SK-N-SH (cell line): ENCODE data around the gene TCAF1.

Experiments used
- CTCF ChIP-seq: fragments of 200-600 bp; sonication (generic); IDR thresholded peaks from 2 replicates; pipeline ENCODE4 v1.6.1; 2017; ENCODE audit warnings: antibody characterized with exemption, mild to moderate bottlenecking, moderate library complexity
- FOSL2 ChIP-seq: IDR thresholded peaks from 2 replicates; pipeline ENCODE4 v1.4.0; 2012; ENCODE audit warnings: low read depth, mild to moderate bottlenecking, moderate library complexity, borderline replicate concordance
- FOXM1 ChIP-seq: IDR thresholded peaks from 2 replicates; pipeline ENCODE4 v1.4.0; 2012; ENCODE audit warnings: low read depth, mild to moderate bottlenecking
- MXI1 ChIP-seq: IDR thresholded peaks from 2 replicates; pipeline ENCODE4 v1.6.1; 2012; ENCODE audit warnings: mild to moderate bottlenecking, low read depth, low read length, improper control_type of control experiment
- POLR2AphosphoS5 ChIP-seq: IDR thresholded peaks from 2 replicates; pipeline ENCODE4 v1.6.1; 2012; ENCODE audit warnings: low read depth, low read length
- RAD21 ChIP-seq: IDR thresholded peaks from 2 replicates; pipeline ENCODE4 v1.6.1; 2012; ENCODE audit warnings: mild to moderate bottlenecking, low read length
- RFX5 ChIP-seq: IDR thresholded peaks from 2 replicates; pipeline ENCODE4 v1.6.1; 2012; ENCODE audit warnings: mild to moderate bottlenecking, improper control_type of control experiment, low read length
- TAF1 ChIP-seq: IDR thresholded peaks from 2 replicates; pipeline ENCODE4 v1.6.1; 2012; ENCODE audit warnings: low read depth, mild to moderate bottlenecking, low read length, moderate library complexity, borderline replicate concordance
- USF2 ChIP-seq: fragments of 150-350 bp; IDR thresholded peaks from 2 replicates; pipeline ENCODE4 v1.6.1; 2017; ENCODE audit warnings: antibody characterized with exemption, low read length, low read depth, borderline replicate concordance

- TF ChIP-seq FOXM1 (no peak), RAD21 (no peak), CTCF (no peak), POLR2AphosphoS5 (no peak), FOSL2 (no peak), MXI1 (no peak), USF2 (no peak), TAF1 (no peak), RFX5 (no peak)
Observed at GRCh38 chr7:143938379-143939243, 36.6 kb upstream of the TCAF1 start.
